ENCODE results near the gene EXOC3L1. TPM values are rescaled to one million over a fixed set of nuclear protein-coding genes. Genes with fewer than 3 reads are reported as not detected.

Gene EXOC3L1
- total RNA-seq, 1 experiment from 2014 or later: not detected

GRCh38 chr16:67202956-67203493 is 13.1 kb upstream of the EXOC3L1 start:
- H3K9me2 ChIP-seq (replicated peaks; ENCODE audit: insufficient read depth, low read length): no peaks in the 10 kb centered on the region

GRCh38 chr16:67202426-67202825 is 12.5 kb upstream of the EXOC3L1 start:
- Histone ChIP-seq H4K20me1 (ENCODE audit: insufficient read depth, low read depth, low read length) (peaks cover 6% of the 10 kb centered on the region; the same call in 1 of the 2 replicates), H3K4me3 (ENCODE audit: low read length) (no peak overlapping the region), H3K79me2 (ENCODE audit: low read length) (no peaks in the 10 kb centered on the region), H3K4me2 (ENCODE audit: low read depth, low read length, poor library complexity, severe bottlenecking) (no peak overlapping the region), H3K9me3 (ENCODE audit: low read length) (no peaks in the 10 kb centered on the region), H3K36me3 (ENCODE audit: insufficient read depth, low read length) (peaks cover 6% of the 10 kb centered on the region; the same call in 1 of the 2 replicates), H3K4me1 (ENCODE audit: low read length) (no peaks in the 10 kb centered on the region), H2AFZ (ENCODE audit: low read length) (no peak overlapping the region), H3K9me2 (replicated peaks; ENCODE audit: insufficient read depth, low read length) (no peaks in the 10 kb centered on the region), H3K9ac (ENCODE audit: low read length) (no peak overlapping the region), H3K27me3 (ENCODE audit: low read length) (no peaks in the 10 kb centered on the region), H3K27ac (ENCODE audit: low read length) (no peak overlapping the region)
- no peak for DNase-seq

More at GRCh38 chr16:67202956-67203493, 13.1 kb upstream of the EXOC3L1 start:
- no peaks in the 10 kb centered on the region for H3K9me3 ChIP-seq (ENCODE audit: low read length)
- no peak overlapping the region for H3K4me2 ChIP-seq (ENCODE audit: low read depth, low read length, poor library complexity, severe bottlenecking)
- peaks cover 1% of the 10 kb centered on the region; the same call in 1 of the 2 replicates for H4K20me1 ChIP-seq (ENCODE audit: insufficient read depth, low read depth, low read length)
- H3K4me1 ChIP-seq (ENCODE audit: low read length): no peaks in the 10 kb centered on the region
- H3K36me3 ChIP-seq (ENCODE audit: insufficient read depth, low read length): peaks cover 6% of the 10 kb centered on the region; the same call in 1 of the 2 replicates
- no peak overlapping the region for H3K9ac ChIP-seq (ENCODE audit: low read length)
- no peak overlapping the region for H3K27ac ChIP-seq (ENCODE audit: low read length)
- no peak overlapping the region for H3K4me3 ChIP-seq (ENCODE audit: low read length)
- no peak for DNase-seq
- H2AFZ ChIP-seq (ENCODE audit: low read length): no peak overlapping the region
- no peaks in the 10 kb centered on the region for H3K27me3 ChIP-seq (ENCODE audit: low read length)
- H3K79me2 ChIP-seq (ENCODE audit: low read length): no peaks in the 10 kb centered on the region

- Histone ChIP-seq H3K9me3 (ENCODE audit: low read length) (no peaks in the 10 kb centered on the region), H3K4me3 (ENCODE audit: low read length) (no peak overlapping the region), H3K79me2 (ENCODE audit: low read length) (no peaks in the 10 kb centered on the region), H3K4me2 (ENCODE audit: low read depth, low read length, poor library complexity, severe bottlenecking) (no peak overlapping the region), H3K27ac (ENCODE audit: low read length) (no peak overlapping the region), H3K4me1 (ENCODE audit: low read length) (no peaks in the 10 kb centered on the region), H3K9ac (ENCODE audit: low read length) (no peak overlapping the region), H4K20me1 (ENCODE audit: insufficient read depth, low read depth, low read length) (peaks cover 6% of the 10 kb centered on the region; the same call in 1 of the 2 replicates), H3K27me3 (ENCODE audit: low read length) (no peaks in the 10 kb centered on the region), H2AFZ (ENCODE audit: low read length) (no peak overlapping the region), H3K36me3 (ENCODE audit: insufficient read depth, low read length) (peaks cover 6% of the 10 kb centered on the region; the same call in 1 of the 2 replicates), H3K9me2 (replicated peaks; ENCODE audit: insufficient read depth, low read length) (no peaks in the 10 kb centered on the region)
- no peak for DNase-seq
Measured at GRCh38 chr16:67201411-67202345, 11.7 kb upstream of the EXOC3L1 start.

- Histone ChIP-seq H3K27ac (ENCODE audit: low read length) (no peak overlapping the region), H4K20me1 (ENCODE audit: insufficient read depth, low read depth, low read length) (peaks cover 6% of the 10 kb centered on the region), H3K27me3 (ENCODE audit: low read length) (no peaks in the 10 kb centered on the region), H3K9me2 (replicated peaks; ENCODE audit: insufficient read depth, low read length) (no peaks in the 10 kb centered on the region), H3K9me3 (ENCODE audit: low read length) (no peaks in the 10 kb centered on the region), H3K4me3 (ENCODE audit: low read length) (no peak overlapping the region), H3K9ac (ENCODE audit: low read length) (no peak overlapping the region), H3K4me2 (ENCODE audit: low read depth, low read length, poor library complexity, severe bottlenecking) (no peak overlapping the region), H3K36me3 (ENCODE audit: insufficient read depth, low read length) (peaks cover 6% of the 10 kb centered on the region; the same call in 1 of the 2 replicates), H2AFZ (ENCODE audit: low read length) (no peak overlapping the region), H3K4me1 (ENCODE audit: low read length) (no peaks in the 10 kb centered on the region), H3K79me2 (ENCODE audit: low read length) (no peaks in the 10 kb centered on the region)
- no peak for DNase-seq
Measured at GRCh38 chr16:67200491-67200890, 10.6 kb upstream of the EXOC3L1 start.

- H3K9me3 ChIP-seq (ENCODE audit: low read length): no peaks in the 10 kb centered on the region
- H3K27me3 ChIP-seq (ENCODE audit: low read length): no peaks in the 10 kb centered on the region
- no peak overlapping the region for H3K27ac ChIP-seq (ENCODE audit: low read length)
- peaks cover 6% of the 10 kb centered on the region; the same call in 1 of the 2 replicates for H3K36me3 ChIP-seq (ENCODE audit: insufficient read depth, low read length)
- no peak for DNase-seq
- H3K9me2 ChIP-seq (replicated peaks; ENCODE audit: insufficient read depth, low read length): no peaks in the 10 kb centered on the region
- H4K20me1 ChIP-seq (ENCODE audit: insufficient read depth, low read depth, low read length): peaks cover 7% of the 10 kb centered on the region
- H3K4me2 ChIP-seq (ENCODE audit: low read depth, low read length, poor library complexity, severe bottlenecking): no peak overlapping the region
- H3K9ac ChIP-seq (ENCODE audit: low read length): no peak overlapping the region
- no peak overlapping the region for H3K4me3 ChIP-seq (ENCODE audit: low read length)
- no peaks in the 10 kb centered on the region for H3K4me1 ChIP-seq (ENCODE audit: low read length)
- no peak overlapping the region for H2AFZ ChIP-seq (ENCODE audit: low read length)
- no peaks in the 10 kb centered on the region; the same call in 1 of the 2 replicates for H3K79me2 ChIP-seq (ENCODE audit: low read length)
Measured at GRCh38 chr16:67199808-67200198, 9.9 kb upstream of the EXOC3L1 start.

- no peak for DNase-seq
- H3K9me2 ChIP-seq (replicated peaks; ENCODE audit: insufficient read depth, low read length): no peaks in the 10 kb centered on the region
- H4K20me1 ChIP-seq (ENCODE audit: insufficient read depth, low read depth, low read length): peaks cover 13% of the 10 kb centered on the region
- H3K27me3 ChIP-seq (ENCODE audit: low read length): no peaks in the 10 kb centered on the region
- H3K79me2 ChIP-seq (ENCODE audit: low read length): peaks cover 4% of the 10 kb centered on the region
- peaks cover 8% of the 10 kb centered on the region; the same call in 1 of the 2 replicates for H3K36me3 ChIP-seq (ENCODE audit: insufficient read depth, low read length)
- H3K9me3 ChIP-seq (ENCODE audit: low read length): no peaks in the 10 kb centered on the region
- peaks cover under 1% of the 10 kb centered on the region; the same call in 1 of the 2 replicates for H3K4me1 ChIP-seq (ENCODE audit: low read length)
- no peak within 1 kb of the TSS for H2AFZ ChIP-seq (ENCODE audit: low read length)
- H3K4me3 ChIP-seq (ENCODE audit: low read length): no peak within 1 kb of the TSS
- no peak within 1 kb of the TSS for H3K4me2 ChIP-seq (ENCODE audit: low read depth, low read length, poor library complexity, severe bottlenecking)
- no peak within 1 kb of the TSS for H3K27ac ChIP-seq (ENCODE audit: low read length)
- H3K9ac ChIP-seq (ENCODE audit: low read length): no peak within 1 kb of the TSS
Measured at GRCh38 chr16:67199011-67199807, 9.3 kb upstream of the EXOC3L1 start, which contains the start of gene ELMO3. TSS of gene ELMO3 (plus strand) at chr16:67199131. CDS start at chr16:67199327, 196 bp downstream.

- Histone ChIP-seq H4K20me1 (ENCODE audit: insufficient read depth, low read depth, low read length) (peaks cover 22% of the 10 kb centered on the region), H3K79me2 (ENCODE audit: low read length) (peaks cover 13% of the 10 kb centered on the region), H3K4me3 (ENCODE audit: low read length) (no peak overlapping the region), H2AFZ (ENCODE audit: low read length) (no peak overlapping the region), H3K4me1 (ENCODE audit: low read length) (peaks cover 10% of the 10 kb centered on the region), H3K9me2 (replicated peaks; ENCODE audit: insufficient read depth, low read length) (no peaks in the 10 kb centered on the region), H3K4me2 (ENCODE audit: low read depth, low read length, poor library complexity, severe bottlenecking) (no peak overlapping the region), H3K27ac (ENCODE audit: low read length) (no peak overlapping the region), H3K36me3 (ENCODE audit: insufficient read depth, low read length) (peaks cover 16% of the 10 kb centered on the region), H3K9ac (ENCODE audit: low read length) (no peak overlapping the region), H3K27me3 (ENCODE audit: low read length) (no peaks in the 10 kb centered on the region), H3K9me3 (ENCODE audit: low read length) (no peaks in the 10 kb centered on the region)
- peak; percentile 82 for DNase-seq
Measured at GRCh38 chr16:67198238-67198734, 8.3 kb upstream of the EXOC3L1 start.
